Epithelial cell of proximal tubule (primary cell): ENCODE results near the gene TGFBI. TPM values are rescaled to one million over a fixed set of nuclear protein-coding genes. Genes with fewer than 3 reads are reported as not detected.

Source experiments
- DNase-seq: peaks from one replicate; pipeline ENCODE4 v3.0.0-alpha.2; 2011; ENCODE audit warnings: low read depth
- H3K4me3 ChIP-seq: 2 replicates; pipeline ENCODE4 v1.5.1; 2011; ENCODE audit warnings: low read depth, mild to moderate bottlenecking, low read length
- CTCF ChIP-seq: conservative IDR thresholded peaks from 2 replicates; pipeline ENCODE4 v1.5.1; 2012; ENCODE audit warnings: low read depth, mild to moderate bottlenecking, low read length
- total RNA-seq: library from RNA; depleted of rRNA; stranded (reverse); fragments of >200 nt; gene quantifications from 2 replicates; pipeline ENCODE4 v1.2.3, GENCODE V29; 2015

The TGFBI gene
- total RNA-seq, 1 donor from 2014 or later = 371 TPM

GRCh38 chr5:136030252-136030651 is 1.5 kb downstream of the TGFBI start:
- TF ChIP-seq CTCF = no peak
- H3K4me3 ChIP-seq = peak overlapping the region; percentile 74
- DNase-seq = no peak

- no peak overlapping the region for H3K4me3 ChIP-seq
- DNase-seq = no peak
- TF ChIP-seq CTCF = no peak
Observed at GRCh38 chr5:136030956-136031611, 2.3 kb downstream of the TGFBI start.

- no peak overlapping the region for H3K4me3 ChIP-seq
- no peak for TF ChIP-seq CTCF
- DNase-seq = no peak
Observed at GRCh38 chr5:136031711-136032110, 2.9 kb downstream of the TGFBI start.

GRCh38 chr5:136032564-136032963 is 3.8 kb downstream of the TGFBI start:
- peak; percentile 55 for DNase-seq
- H3K4me3 ChIP-seq = no peak overlapping the region
- no peak for TF ChIP-seq CTCF

- TF ChIP-seq CTCF = no peak
- no peak overlapping the region for H3K4me3 ChIP-seq
Observed at GRCh38 chr5:136033234-136033633, 4.4 kb downstream of the TGFBI start.

GRCh38 chr5:136033848-136034247 is 5.1 kb downstream of the TGFBI start:
- TF ChIP-seq CTCF = no peak

More at GRCh38 chr5:136033234-136033633, 4.4 kb downstream of the TGFBI start:
- no peak for DNase-seq

GRCh38 chr5:136034492-136034891 is 5.7 kb downstream of the TGFBI start:
- no peak for TF ChIP-seq CTCF
- no peak overlapping the region for H3K4me3 ChIP-seq
- no peak for DNase-seq

More at GRCh38 chr5:136033848-136034247, 5.1 kb downstream of the TGFBI start:
- DNase-seq = no peak
- H3K4me3 ChIP-seq = no peak overlapping the region
